Thoracic aorta (tissue), 2 donors: ENCODE measurements around the gene LCNL1. TPM values are rescaled to one million over a fixed set of nuclear protein-coding genes. Genes with fewer than 3 reads are reported as not detected.

Experiments used
- ATAC-seq: fragments of 150-250 bp; one replicate; pipeline ENCODE4 v1.8.0; 2017; ENCODE audit warnings: low read depth; ENCODE audit not compliant: insufficient number of reproducible peaks, low FRiP score
- DNase-seq: peaks from one replicate; pipeline ENCODE4 v3.0.0-alpha.2; 2020; ENCODE audit warnings: low spot score
- H3K27ac ChIP-seq, 2 donors: fragments of 200-600 bp; sonication (generic); 1 replicate in 1 of 2; 2 replicates in 1 of 2; pipeline ENCODE4 v1.5.1; 2016; ENCODE audit warnings: mild to moderate bottlenecking in 2 of 2, moderate library complexity in 2 of 2
- H3K27me3 ChIP-seq: fragments of 200-600 bp; sonication (generic); replicated peaks from 2 replicates; pipeline ENCODE4 v1.6.0; 2016; ENCODE audit warnings: mild to moderate bottlenecking; ENCODE audit not compliant: insufficient read depth
- H3K36me3 ChIP-seq: fragments of 200-600 bp; sonication (generic); one replicate; pipeline ENCODE4 v1.5.1; 2016
- H3K4me1 ChIP-seq, 2 donors: fragments of 200-600 bp; sonication (generic); 1 replicate in 1 of 2; 2 replicates in 1 of 2; pipeline versions ENCODE4 v1.5.1 to v1.6.0; 2016; ENCODE audit warnings: low read depth in 2 of 2, mild to moderate bottlenecking in 1 of 2; ENCODE audit not compliant: control insufficient read depth in 1 of 2
- H3K4me3 ChIP-seq: fragments of 200-600 bp; sonication (generic); 2 replicates; pipeline ENCODE4 v1.5.1; 2016; ENCODE audit warnings: mild to moderate bottlenecking
- H3K9me3 ChIP-seq: fragments of 200-600 bp; sonication (generic); 2 replicates; pipeline ENCODE4 v1.5.1; 2016
- total RNA-seq, 2 donors: library from RNA; depleted of rRNA; stranded (reverse); fragments of >200 nt; gene quantifications; one replicate each; pipeline versions ENCODE4 v1.1.0 to v1.2.3, GENCODE V29; 2016
- TF ChIP-seq, protein P1 (sequence below): fragments of 200-600 bp; sonication (generic); IDR thresholded peaks from one replicate; pipeline ENCODE4 v1.5.1; 2019; ENCODE audit warnings: antibody characterized with exemption

LCNL1 gene
- total RNA-seq, 2 donors from 2014 or later: not detected

DNA sequence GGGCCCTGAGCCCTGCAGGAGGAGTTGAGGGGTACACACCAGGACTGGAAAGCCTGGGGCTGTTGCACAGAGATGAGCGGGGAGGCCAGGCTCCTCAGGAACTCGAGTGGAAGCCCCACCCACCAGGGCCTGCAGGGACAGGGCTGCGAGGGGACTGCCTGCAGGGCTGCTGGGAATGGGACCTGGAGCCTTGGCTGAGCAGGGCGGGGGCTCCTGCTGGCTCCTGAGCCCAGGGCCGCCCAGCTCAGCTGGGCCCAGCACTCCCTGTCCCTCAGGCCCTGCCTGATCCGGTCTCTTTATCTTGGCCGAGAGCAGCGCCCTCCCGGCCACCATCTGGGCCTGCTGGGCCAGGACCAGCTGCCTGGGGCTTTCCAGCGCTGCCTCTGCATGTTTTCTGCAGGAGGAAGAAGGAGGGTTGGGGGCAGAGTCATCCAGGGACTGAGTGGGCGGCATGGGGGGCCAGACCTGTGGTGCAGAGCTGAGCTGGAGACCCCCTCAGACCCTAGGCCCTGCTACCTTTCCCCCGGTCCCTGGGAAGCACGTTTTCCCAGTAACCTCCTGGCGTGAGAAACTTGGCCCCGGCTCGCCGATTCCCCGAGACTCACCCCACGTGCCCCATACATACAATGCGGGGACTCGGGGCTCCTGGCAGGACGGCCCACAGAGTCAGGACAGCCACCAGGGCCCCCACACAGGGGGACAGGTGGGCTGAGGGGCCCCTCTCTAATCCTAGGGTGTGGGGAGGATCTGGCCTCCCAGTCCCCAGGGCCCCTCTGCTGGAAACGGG is 21.3 kb upstream of the LCNL1 start:
- H3K27ac ChIP-seq: peak overlapping the region; percentile 49 to 55
- peak overlapping the region; percentile 11 for H3K4me3 ChIP-seq
- H3K36me3 ChIP-seq: no peaks in the 10 kb centered on the region
- peaks cover 6 to 23% of the 10 kb centered on the region in 2 donors for H3K4me1 ChIP-seq
- no peak for DNase-seq
- H3K27me3 ChIP-seq: no peaks in the 10 kb centered on the region
- H3K9me3 ChIP-seq: no peaks in the 10 kb centered on the region
- TF ChIP-seq, protein P1, sequence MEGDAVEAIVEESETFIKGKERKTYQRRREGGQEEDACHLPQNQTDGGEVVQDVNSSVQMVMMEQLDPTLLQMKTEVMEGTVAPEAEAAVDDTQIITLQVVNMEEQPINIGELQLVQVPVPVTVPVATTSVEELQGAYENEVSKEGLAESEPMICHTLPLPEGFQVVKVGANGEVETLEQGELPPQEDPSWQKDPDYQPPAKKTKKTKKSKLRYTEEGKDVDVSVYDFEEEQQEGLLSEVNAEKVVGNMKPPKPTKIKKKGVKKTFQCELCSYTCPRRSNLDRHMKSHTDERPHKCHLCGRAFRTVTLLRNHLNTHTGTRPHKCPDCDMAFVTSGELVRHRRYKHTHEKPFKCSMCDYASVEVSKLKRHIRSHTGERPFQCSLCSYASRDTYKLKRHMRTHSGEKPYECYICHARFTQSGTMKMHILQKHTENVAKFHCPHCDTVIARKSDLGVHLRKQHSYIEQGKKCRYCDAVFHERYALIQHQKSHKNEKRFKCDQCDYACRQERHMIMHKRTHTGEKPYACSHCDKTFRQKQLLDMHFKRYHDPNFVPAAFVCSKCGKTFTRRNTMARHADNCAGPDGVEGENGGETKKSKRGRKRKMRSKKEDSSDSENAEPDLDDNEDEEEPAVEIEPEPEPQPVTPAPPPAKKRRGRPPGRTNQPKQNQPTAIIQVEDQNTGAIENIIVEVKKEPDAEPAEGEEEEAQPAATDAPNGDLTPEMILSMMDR: no peak
- no peak for ATAC-seq

DNA sequence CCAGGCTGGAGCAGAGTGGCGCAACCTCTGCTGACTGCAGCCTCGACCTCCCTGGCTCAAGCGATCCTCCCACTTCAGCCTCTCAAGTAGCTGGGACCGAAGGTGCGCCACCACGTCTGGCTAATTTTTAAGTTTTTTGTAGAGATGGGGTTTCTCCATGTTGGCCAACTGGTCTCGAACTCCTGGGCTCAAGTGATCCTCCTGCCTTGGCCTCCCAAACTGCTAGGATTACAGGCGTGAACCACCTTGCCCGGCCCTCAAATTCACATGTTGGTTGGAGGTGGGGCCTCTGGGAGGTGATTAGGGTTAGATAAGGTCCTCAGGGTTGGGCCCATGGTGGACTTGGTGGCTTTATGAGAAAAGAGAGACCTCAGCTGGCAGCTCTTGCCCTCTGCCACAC is 20.6 kb upstream of the LCNL1 start:
- no peak for DNase-seq

DNA sequence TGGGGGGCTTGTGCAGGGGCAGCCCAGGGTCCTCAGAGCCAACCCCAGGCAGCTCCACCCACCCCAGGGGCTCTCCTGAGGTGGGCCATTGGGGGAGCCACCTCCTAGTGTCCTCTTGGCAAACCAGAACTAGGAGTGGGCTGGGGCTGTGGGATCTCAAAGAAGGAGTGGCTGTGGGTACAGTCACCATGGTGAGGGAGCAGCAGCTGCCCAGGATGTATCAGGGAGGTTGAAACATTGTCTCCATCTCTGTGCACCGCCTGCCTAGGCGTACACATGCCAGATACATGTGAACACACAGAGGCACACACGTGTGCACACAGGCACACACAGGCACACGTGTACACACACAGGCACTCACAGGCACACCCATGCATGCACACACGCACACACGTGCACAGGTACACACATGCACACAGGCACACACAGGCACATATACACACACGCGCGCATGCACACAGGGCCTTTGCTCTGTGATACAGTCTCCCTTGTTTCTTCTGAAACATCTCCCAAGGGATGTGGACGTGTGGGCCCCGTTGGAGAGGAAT is 20.0 kb upstream of the LCNL1 start:
- TF ChIP-seq, protein P1: no peak
- no peak overlapping the region for H3K4me3 ChIP-seq
- DNase-seq: no peak
- H3K27ac ChIP-seq: no peak overlapping the region
- no peaks in the 10 kb centered on the region for H3K9me3 ChIP-seq
- no peaks in the 10 kb centered on the region for H3K36me3 ChIP-seq
- no peak for ATAC-seq
- no peaks in the 10 kb centered on the region for H3K27me3 ChIP-seq
- H3K4me1 ChIP-seq: peaks cover 6 to 23% of the 10 kb centered on the region in 2 donors

More for the DNA sequence above, 20.6 kb upstream of the LCNL1 start:
- peaks cover 6 to 23% of the 10 kb centered on the region in 2 donors for H3K4me1 ChIP-seq
- H3K4me3 ChIP-seq: no peak overlapping the region
- no peaks in the 10 kb centered on the region for H3K27me3 ChIP-seq
- ATAC-seq: no peak
- H3K36me3 ChIP-seq: no peaks in the 10 kb centered on the region
- peak overlapping the region in 1 of 2 donors; percentile 55 for H3K27ac ChIP-seq
- H3K9me3 ChIP-seq: no peaks in the 10 kb centered on the region
- TF ChIP-seq, protein P1: no peak

DNA sequence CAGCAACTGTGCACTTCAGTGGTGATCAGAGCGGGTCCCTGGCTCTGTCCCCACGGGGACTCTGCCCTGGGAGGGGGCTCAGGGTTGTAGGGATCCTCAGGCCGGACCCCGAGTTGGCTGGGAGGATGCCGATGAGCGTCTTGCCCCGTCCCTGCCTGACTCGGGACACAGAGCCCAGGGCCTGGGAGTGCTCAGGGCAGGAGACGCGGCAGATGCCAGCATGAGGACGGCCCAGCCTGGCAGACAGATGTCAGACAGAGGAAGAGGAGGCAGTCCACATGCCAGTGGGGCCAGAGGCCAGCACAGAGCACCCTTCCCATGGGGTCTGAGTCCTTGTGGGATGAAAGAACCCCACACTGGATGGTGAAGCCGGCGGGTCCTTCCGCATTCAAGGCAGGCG is 19.5 kb upstream of the LCNL1 start:
- ATAC-seq (no peak), DNase-seq (no peak)
- Histone ChIP-seq H3K27ac (no peak overlapping the region), H3K4me3 (no peak overlapping the region), H3K9me3 (no peaks in the 10 kb centered on the region), H3K36me3 (no peaks in the 10 kb centered on the region), H3K27me3 (no peaks in the 10 kb centered on the region), H3K4me1 (peaks cover 6 to 23% of the 10 kb centered on the region in 2 donors)
- TF ChIP-seq, protein P1: no peak

DNA sequence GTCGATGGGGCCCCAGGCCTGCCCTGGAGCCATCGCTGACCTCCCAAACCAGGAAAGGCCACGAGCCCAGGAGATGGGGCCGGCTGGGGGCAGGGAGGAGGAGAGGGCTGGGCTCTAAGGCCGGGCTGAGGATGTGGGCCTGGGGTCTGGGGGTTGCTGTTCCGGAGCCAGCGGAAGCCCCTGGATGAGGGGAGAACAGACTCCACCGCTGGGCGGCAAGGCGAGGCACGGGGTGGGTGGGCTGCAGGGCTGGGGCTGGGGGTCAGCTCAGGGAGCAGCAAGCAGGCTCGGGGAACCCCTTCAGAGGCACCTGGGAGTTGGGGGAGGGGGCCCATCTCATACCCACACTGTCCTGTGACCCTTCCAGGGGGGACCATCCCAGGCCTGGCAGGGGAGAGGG is 19.0 kb upstream of the LCNL1 start:
- H3K9me3 ChIP-seq: no peaks in the 10 kb centered on the region
- no peaks in the 10 kb centered on the region for H3K36me3 ChIP-seq
- no peak overlapping the region for H3K4me3 ChIP-seq
- no peak for DNase-seq
- H3K27ac ChIP-seq: no peak overlapping the region
- H3K4me1 ChIP-seq: peaks cover 6 to 23% of the 10 kb centered on the region in 2 donors
- ATAC-seq: no peak
- TF ChIP-seq, protein P1: no peak
- no peaks in the 10 kb centered on the region for H3K27me3 ChIP-seq
